Uterus (tissue), 4 donors: Measurements from ENCODE around the gene DOK6. TPM values are rescaled to one million over a fixed set of nuclear protein-coding genes. Genes with fewer than 3 reads are reported as not detected.

Experiments used
- DNase-seq, 2 donors: peaks; one replicate each; pipeline ENCODE4 v3.0.0-alpha.2; 2019 to 2020
- H3K27ac ChIP-seq, 2 donors: fragments of 200-600 bp; sonication (generic); 1 replicate in 1 of 2; 2 replicates in 1 of 2; pipeline ENCODE4 v1.5.1; 2016 to 2018
- H3K27me3 ChIP-seq, 2 donors: fragments of 200-600 bp; sonication (generic); one replicate each; pipeline ENCODE4 v1.5.1; 2018 to 2019; ENCODE audit warnings: control low read depth in 1 of 2
- H3K36me3 ChIP-seq, 2 donors: fragments of 200-600 bp; sonication (generic); one replicate each; pipeline ENCODE4 v1.5.1; 2019; ENCODE audit warnings: control low read depth in 1 of 2
- H3K4me1 ChIP-seq, 2 donors: fragments of 200-600 bp; sonication (generic); one replicate each; pipeline ENCODE4 v1.5.1; 2018 to 2019; ENCODE audit warnings: control low read depth in 1 of 2
- H3K4me3 ChIP-seq, 2 donors: fragments of 200-600 bp; sonication (generic); 1 replicate in 1 of 2; 2 replicates in 1 of 2; pipeline ENCODE4 v1.5.1; 2018 to 2019; ENCODE audit warnings: mild to moderate bottlenecking in 1 of 2
- H3K9me3 ChIP-seq, 2 donors: fragments of 200-600 bp; sonication (generic); one replicate each; pipeline ENCODE4 v1.5.1; 2019; ENCODE audit warnings: control low read depth in 1 of 2
- CTCF ChIP-seq, 4 experiments: fragments of 200-600 bp in 2 of 4; fragments of 450-650 bp in 2 of 4; sonication (generic) in 2 of 4; IDR thresholded peaks; one replicate each; pipeline ENCODE4 v1.5.1; 2016 to 2019; ENCODE audit warnings: antibody characterized with exemption in 4 of 4, mild to moderate bottlenecking in 2 of 4, moderate library complexity in 1 of 4
- POLR2A ChIP-seq, 2 donors: fragments of 450-650 bp; IDR thresholded peaks; one replicate each; pipeline ENCODE4 v1.6.1; 2016; ENCODE audit warnings: antibody characterized with exemption in 2 of 2, mild to moderate bottlenecking in 1 of 2, moderate library complexity in 1 of 2
- intact Hi-C: fragments of 100-400 bp; cut with DNase I; formaldehyde crosslinking; loops from one replicate; pipeline ENCODE4 v1.15.1; 2023; ENCODE audit warnings: low total_unique reads
- total RNA-seq, 4 donors: library from RNA; depleted of rRNA in 3 of 4; stranded (reverse); fragments of >200 nt in 3 of 4; gene quantifications; one replicate each; pipeline versions ENCODE4 v1.1.0 to v1.2.4, GENCODE V29; 2014 to 2023
- donor health status: DM: yes; HTN: yes; CAD: no.

DOK6 gene
- total RNA-seq, 4 donors from 2014 or later, result 0.26 to 9.5 (median 1.4) TPM

- intact Hi-C loops, result no loop called here
- no peak for DNase-seq
- no peak overlapping the region for H3K4me3 ChIP-seq
- no peaks in the 10 kb centered on the region for H3K36me3 ChIP-seq
- no peaks in the 10 kb centered on the region for H3K9me3 ChIP-seq
- TF ChIP-seq CTCF (IDR thresholded peaks at IDR 0.05), result no peak
- no peaks in the 10 kb centered on the region for H3K27me3 ChIP-seq
- H3K27ac ChIP-seq, result no peak overlapping the region
- H3K4me1 ChIP-seq, result no peaks in the 10 kb centered on the region
Observed at GRCh38 chr18:69795791-69796190, 395.1 kb downstream of the DOK6 start.

DNA sequence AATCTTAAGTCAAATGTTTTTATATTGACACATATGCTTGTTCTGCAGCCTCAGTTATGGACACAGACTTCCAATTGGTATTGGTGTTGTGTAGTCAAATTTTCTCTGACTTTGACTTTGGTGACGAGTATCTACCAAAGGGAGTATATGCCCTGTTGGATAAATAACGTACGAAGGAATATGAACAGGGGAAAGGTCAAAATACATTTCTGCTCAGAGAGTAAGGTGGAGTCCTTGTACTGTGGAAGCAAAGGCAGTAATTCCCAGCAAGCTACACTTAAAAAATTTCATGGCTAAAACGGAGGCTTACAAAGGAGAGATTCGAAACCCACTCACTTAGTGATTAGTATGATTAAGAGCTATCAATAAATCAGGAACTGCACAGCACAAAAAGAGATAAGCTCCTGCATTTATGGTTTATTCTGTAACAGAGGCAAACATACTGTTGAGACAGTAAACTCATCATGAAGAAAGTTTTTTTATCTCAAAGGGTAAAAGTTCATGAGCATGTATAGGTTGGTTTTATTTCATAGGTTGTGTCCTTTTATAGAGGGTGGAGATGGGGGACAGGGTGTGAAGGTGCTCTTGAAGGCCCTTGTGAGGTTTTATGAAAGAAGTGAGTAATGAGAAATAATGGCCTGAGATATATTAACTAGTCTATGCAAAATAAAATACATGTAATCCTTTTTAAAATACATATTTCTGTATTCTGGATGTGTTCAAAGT is 404.3 kb downstream of the DOK6 start:
- Histone ChIP-seq H3K9me3 (no peaks in the 10 kb centered on the region), H3K36me3 (no peaks in the 10 kb centered on the region), H3K27ac (no peak overlapping the region), H3K4me1 (no peaks in the 10 kb centered on the region), H3K27me3 (no peaks in the 10 kb centered on the region), H3K4me3 (no peak overlapping the region)
- DNase-seq, result no peak
- TF ChIP-seq CTCF (IDR thresholded peaks at IDR 0.05) (no peak), POLR2A (IDR thresholded peaks at IDR 0.05) (no peak)
- intact Hi-C loops, result no loop called here

DNA sequence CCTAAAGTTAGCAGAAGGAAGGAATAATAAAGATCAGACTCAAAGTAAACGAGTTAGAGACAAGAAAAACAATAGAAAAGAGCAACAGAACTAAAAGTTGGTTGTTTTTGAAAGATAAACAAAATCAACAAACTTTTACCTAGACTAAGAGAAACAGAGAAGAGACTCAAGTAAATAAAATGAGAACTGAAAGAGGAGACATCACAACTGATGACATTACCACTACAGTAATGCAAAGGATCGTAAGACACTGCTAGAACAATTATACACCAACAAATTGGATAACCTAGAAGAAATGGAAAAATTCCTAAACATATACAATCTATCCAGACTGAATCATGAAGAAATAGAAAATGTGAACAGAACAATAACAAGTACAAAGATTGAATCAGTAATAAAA is 407.7 kb downstream of the DOK6 start:
- no peak for DNase-seq
- H3K27me3 ChIP-seq, result no peaks in the 10 kb centered on the region
- no peaks in the 10 kb centered on the region for H3K9me3 ChIP-seq
- H3K4me3 ChIP-seq, result no peak overlapping the region
- H3K36me3 ChIP-seq, result no peaks in the 10 kb centered on the region
- no peak overlapping the region for H3K27ac ChIP-seq
- intact Hi-C loops, result no loop called here
- no peaks in the 10 kb centered on the region for H3K4me1 ChIP-seq
- TF ChIP-seq POLR2A (IDR thresholded peaks at IDR 0.05) (no peak), CTCF (IDR thresholded peaks at IDR 0.05) (no peak)

- no peak for TF ChIP-seq POLR2A (IDR thresholded peaks at IDR 0.05)
- no peak for TF ChIP-seq CTCF (IDR thresholded peaks at IDR 0.05)
- no peaks in the 10 kb centered on the region for H3K27me3 ChIP-seq
- H3K9me3 ChIP-seq, result no peaks in the 10 kb centered on the region
- no peak overlapping the region for H3K4me3 ChIP-seq
- no peak for DNase-seq
- H3K36me3 ChIP-seq, result no peaks in the 10 kb centered on the region
- intact Hi-C loops, result no loop called here
- no peaks in the 10 kb centered on the region for H3K4me1 ChIP-seq
- H3K27ac ChIP-seq, result no peak overlapping the region
Observed at GRCh38 chr18:69813559-69813958, 412.9 kb downstream of the DOK6 start.

GRCh38 chr18:69814861-69815385 is 414.2 kb downstream of the DOK6 start:
- H3K36me3 ChIP-seq, result no peaks in the 10 kb centered on the region
- H3K27ac ChIP-seq, result no peak overlapping the region
- TF ChIP-seq CTCF (IDR thresholded peaks at IDR 0.05) (no peak), POLR2A (IDR thresholded peaks at IDR 0.05) (no peak)
- no peak overlapping the region for H3K4me3 ChIP-seq
- DNase-seq, result no peak
- no peaks in the 10 kb centered on the region for H3K4me1 ChIP-seq
- H3K9me3 ChIP-seq, result no peaks in the 10 kb centered on the region
- intact Hi-C loops, result no loop called here
- no peaks in the 10 kb centered on the region for H3K27me3 ChIP-seq
